MCF 10A (cell line): ENCODE data around the gene GMPPA. TPM values are rescaled to one million over a fixed set of nuclear protein-coding genes. Genes with fewer than 3 reads are reported as not detected.

Experiments
- BruUV-seq: library from RNA; stranded (reverse); fragments of 400-500 nt; replicated peaks from 2 replicates; lab custom pipeline; 2021; lab: Mats Ljungman, UMichigan
- CTCF ChIA-PET: fragments of 300-600 bp; sonication (Branson Sonifier 250); formaldehyde crosslinking; extraction: SDS; loops from one replicate; lab custom pipeline; 2021; ENCODE audit warnings: antibody characterized with exemption, inconsistent platforms; lab: Yijun Ruan, JAX
- POLR2A ChIA-PET: fragments of 300-600, 350-650 bp; sonication (Branson Sonifier 250); formaldehyde crosslinking; extraction: SDS; loops from one replicate; lab custom pipeline; 2020; ENCODE audit warnings: antibody characterized with exemption, inconsistent platforms; lab: Yijun Ruan, JAX
- DNase-seq: peaks from one replicate; pipeline ENCODE4 v3.0.0-alpha.2; 2018; ENCODE audit not compliant: unreplicated experiment
- H3K27ac Mint-ChIP-seq: one replicate; pipeline ENCODE4 v1.8.0; 2022; ENCODE audit warnings: mild to moderate bottlenecking, low read depth, mixed read lengths; ENCODE audit not compliant: unreplicated experiment
- H3K27me3 Mint-ChIP-seq: one replicate; pipeline ENCODE4 v1.8.0; 2022; ENCODE audit warnings: mixed read lengths; ENCODE audit not compliant: insufficient read depth, unreplicated experiment
- H3K36me3 Mint-ChIP-seq: one replicate; pipeline ENCODE4 v1.8.0; 2022; ENCODE audit warnings: mild to moderate bottlenecking, moderate library complexity, mixed read lengths; ENCODE audit not compliant: insufficient read depth, unreplicated experiment
- H3K4me1 Mint-ChIP-seq: one replicate; pipeline ENCODE4 v1.8.0; 2022; ENCODE audit warnings: mixed read lengths; ENCODE audit not compliant: insufficient read depth, unreplicated experiment
- H3K4me3 Mint-ChIP-seq: one replicate; pipeline ENCODE4 v1.8.0; 2022; ENCODE audit warnings: mild to moderate bottlenecking, moderate library complexity, mixed read lengths; ENCODE audit not compliant: unreplicated experiment
- H3K9me3 Mint-ChIP-seq: one replicate; pipeline ENCODE4 v1.8.0; 2022; ENCODE audit warnings: mixed read lengths; ENCODE audit not compliant: unreplicated experiment
- CTCF ChIP-seq: fragments of 200-600 bp; IDR thresholded peaks from one replicate; pipeline ENCODE4 v1.8.0; 2022; ENCODE audit warnings: antibody characterized with exemption, mild to moderate bottlenecking; ENCODE audit not compliant: unreplicated experiment
- intact Hi-C: fragments of 100-400 bp; cut with micrococcal nuclease; formaldehyde crosslinking; loops from 2 replicates; pipeline ENCODE4 v1.14.1; 2022
- total RNA-seq: library from RNA; stranded (reverse); gene quantifications from 2 replicates; pipeline ENCODE4 v1.2.3, GENCODE V29; 2022

GMPPA gene
- total RNA-seq, 1 experiment from 2014 or later, result 70.7 TPM

- no TSS peak for BruUV-seq
Observed at GRCh38 chr2:219510512-219511135, 11.9 kb downstream of the GMPPA start.

GRCh38 chr2:219511547-219512325 is 13.0 kb downstream of the GMPPA start:
- Mint-ChIP-seq H3K36me3 (no peaks in the 10 kb centered on the region), H3K27ac (no peak overlapping the region), H3K4me1 (peaks cover 11% of the 10 kb centered on the region), H3K27me3 (peaks cover 69% of the 10 kb centered on the region), H3K9me3 (no peaks in the 10 kb centered on the region), H3K4me3 (no peak overlapping the region)
- POLR2A ChIA-PET, result interaction anchor here (0.6 to 0.7 kb wide), 2 partner anchors 266 to 329 kb away, joined by 4 to 6 read pairs; partner anchors contain the start of genes GLB1L and STK16
- no peak for TF ChIP-seq CTCF
- BruUV-seq, result no TSS peak
- intact Hi-C loops, result no loop called here
- no peak for DNase-seq
- CTCF ChIA-PET, result interaction anchor here (0.5 to 2.3 kb wide), 13 partner anchors 8 to 989 kb away, joined by 3 to 11 read pairs (median 3); partner anchors contain the start of gene GMPPA

More at GRCh38 chr2:219510512-219511135, 11.9 kb downstream of the GMPPA start:
- ChIA-PET POLR2A (interaction anchor here (0.7 to 1.3 kb wide), 3 partner anchors 11 to 13 kb away, joined by 3 to 5 read pairs (median 3); no protein-coding TSS in a partner anchor), CTCF (interaction anchor here (0.6 to 3.7 kb wide), 17 partner anchors 8 to 823 kb away, joined by 3 to 34 read pairs (median 4); no protein-coding TSS in a partner anchor)
- H3K36me3 Mint-ChIP-seq, result no peaks in the 10 kb centered on the region
- H3K4me1 Mint-ChIP-seq, result peaks cover 11% of the 10 kb centered on the region
- intact Hi-C loops, result no loop called here
- peaks cover 57% of the 10 kb centered on the region for H3K27me3 Mint-ChIP-seq
- no peak for TF ChIP-seq CTCF
- H3K9me3 Mint-ChIP-seq, result no peaks in the 10 kb centered on the region
- no peak overlapping the region for H3K4me3 Mint-ChIP-seq
- H3K27ac Mint-ChIP-seq, result no peak overlapping the region
- no peak for DNase-seq

- peaks cover 78% of the 10 kb centered on the region for H3K27me3 Mint-ChIP-seq
- BruUV-seq, result no TSS peak
- DNase-seq, result no peak
- no peak for TF ChIP-seq CTCF
- no peak overlapping the region for H3K4me3 Mint-ChIP-seq
- H3K36me3 Mint-ChIP-seq, result no peaks in the 10 kb centered on the region
- POLR2A ChIA-PET, result no interaction called here
- CTCF ChIA-PET, result interaction anchor here (0.5 to 2.3 kb wide), 4 partner anchors 17 to 23 kb away, joined by 3 to 9 read pairs (median 4); a partner anchor contains a TSS
- peaks cover 11% of the 10 kb centered on the region for H3K4me1 Mint-ChIP-seq
- intact Hi-C loops, result no loop called here
- no peak overlapping the region for H3K27ac Mint-ChIP-seq
- no peaks in the 10 kb centered on the region for H3K9me3 Mint-ChIP-seq
Observed at GRCh38 chr2:219512524-219513216, 14.0 kb downstream of the GMPPA start.
